ENCODE data around the gene HSD17B8. TPM values are rescaled to one million over a fixed set of nuclear protein-coding genes. Genes with fewer than 3 reads are reported as not detected.

The HSD17B8 gene
- total RNA-seq, 4 donors from 2014 or later, result 15.1 to 42.5 (median 26.3) TPM

GRCh38 chr6:33174784-33175183, 29.7 kb upstream of the HSD17B8 start:
- no peak for TF ChIP-seq POLR2A (IDR thresholded peaks at IDR 0.05)
- TF ChIP-seq, protein P1, sequence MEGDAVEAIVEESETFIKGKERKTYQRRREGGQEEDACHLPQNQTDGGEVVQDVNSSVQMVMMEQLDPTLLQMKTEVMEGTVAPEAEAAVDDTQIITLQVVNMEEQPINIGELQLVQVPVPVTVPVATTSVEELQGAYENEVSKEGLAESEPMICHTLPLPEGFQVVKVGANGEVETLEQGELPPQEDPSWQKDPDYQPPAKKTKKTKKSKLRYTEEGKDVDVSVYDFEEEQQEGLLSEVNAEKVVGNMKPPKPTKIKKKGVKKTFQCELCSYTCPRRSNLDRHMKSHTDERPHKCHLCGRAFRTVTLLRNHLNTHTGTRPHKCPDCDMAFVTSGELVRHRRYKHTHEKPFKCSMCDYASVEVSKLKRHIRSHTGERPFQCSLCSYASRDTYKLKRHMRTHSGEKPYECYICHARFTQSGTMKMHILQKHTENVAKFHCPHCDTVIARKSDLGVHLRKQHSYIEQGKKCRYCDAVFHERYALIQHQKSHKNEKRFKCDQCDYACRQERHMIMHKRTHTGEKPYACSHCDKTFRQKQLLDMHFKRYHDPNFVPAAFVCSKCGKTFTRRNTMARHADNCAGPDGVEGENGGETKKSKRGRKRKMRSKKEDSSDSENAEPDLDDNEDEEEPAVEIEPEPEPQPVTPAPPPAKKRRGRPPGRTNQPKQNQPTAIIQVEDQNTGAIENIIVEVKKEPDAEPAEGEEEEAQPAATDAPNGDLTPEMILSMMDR (IDR thresholded peaks at IDR 0.05), result no peak
- Histone ChIP-seq H3K27ac (no peak overlapping the region), H3K36me3 (no peaks in the 10 kb centered on the region), H3K4me1 (no peaks in the 10 kb centered on the region), H3K27me3 (peaks cover 0 to 8% (median 0%) of the 10 kb centered on the region in 4 donors), H3K9me3 (no peaks in the 10 kb centered on the region), H3K4me3 (no peak overlapping the region)
- WGBS, 2 donors, result 83 to 85% methylated on average over 1 to 2 of the region's 4 CpGs
- intact Hi-C loops (cut with DNase I), result no loop called here
- DNase-seq, result no peak

- peaks cover 0 to 8% (median 0%) of the 10 kb centered on the region in 4 donors for H3K27me3 ChIP-seq
- DNase-seq, result no peak
- intact Hi-C loops (cut with DNase I), result no loop called here
- H3K36me3 ChIP-seq, result no peaks in the 10 kb centered on the region
- WGBS, 2 donors, result 72% methylated on average over 6 of the region's 10 CpGs; no CpG with 5 or more reads in 1 of the 2 donors
- H3K27ac ChIP-seq, result no peak overlapping the region
- no peaks in the 10 kb centered on the region for H3K4me1 ChIP-seq
- no peaks in the 10 kb centered on the region for H3K9me3 ChIP-seq
- no peak overlapping the region for H3K4me3 ChIP-seq
- no peak for TF ChIP-seq POLR2A (IDR thresholded peaks at IDR 0.05)
- TF ChIP-seq, protein P1 (IDR thresholded peaks at IDR 0.05), result no peak
These were observed 28.9 kb upstream of the HSD17B8 start for GRCh38 chr6:33175436-33176069.

DNA sequence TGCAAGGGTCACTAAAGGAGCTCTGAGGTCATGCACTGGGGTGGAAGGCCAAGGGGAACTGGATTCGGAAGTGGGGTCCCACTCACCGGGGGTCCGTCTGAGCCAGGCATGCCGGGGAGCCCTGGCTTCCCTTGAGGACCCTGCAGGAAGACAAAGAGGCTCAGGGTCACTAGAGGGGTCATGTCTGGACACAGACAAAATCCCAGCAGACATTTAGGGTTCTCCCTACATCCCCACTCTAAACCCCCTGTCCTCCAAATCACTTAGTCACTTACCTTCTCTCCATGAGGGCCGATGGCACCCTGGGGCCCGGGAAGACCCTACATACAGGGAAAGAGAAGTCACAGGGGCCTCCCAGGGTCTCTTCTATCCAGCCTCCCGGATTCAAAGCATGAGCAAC, 27.5 kb upstream of the HSD17B8 start:
- no peak overlapping the region for H3K4me3 ChIP-seq
- H3K9me3 ChIP-seq, result no peaks in the 10 kb centered on the region
- H3K27me3 ChIP-seq, result peaks cover 0 to 8% (median 0%) of the 10 kb centered on the region in 4 donors
- intact Hi-C loops (cut with DNase I), result no loop called here
- WGBS, 2 donors, result 85 to 90% methylated on average over 7 of the region's 7 CpGs
- TF ChIP-seq, protein P1 (IDR thresholded peaks at IDR 0.05), result no peak
- no peak for TF ChIP-seq POLR2A (IDR thresholded peaks at IDR 0.05)
- DNase-seq, result no peak
- no peak overlapping the region for H3K27ac ChIP-seq
- no peaks in the 10 kb centered on the region for H3K36me3 ChIP-seq
- no peaks in the 10 kb centered on the region for H3K4me1 ChIP-seq

DNA sequence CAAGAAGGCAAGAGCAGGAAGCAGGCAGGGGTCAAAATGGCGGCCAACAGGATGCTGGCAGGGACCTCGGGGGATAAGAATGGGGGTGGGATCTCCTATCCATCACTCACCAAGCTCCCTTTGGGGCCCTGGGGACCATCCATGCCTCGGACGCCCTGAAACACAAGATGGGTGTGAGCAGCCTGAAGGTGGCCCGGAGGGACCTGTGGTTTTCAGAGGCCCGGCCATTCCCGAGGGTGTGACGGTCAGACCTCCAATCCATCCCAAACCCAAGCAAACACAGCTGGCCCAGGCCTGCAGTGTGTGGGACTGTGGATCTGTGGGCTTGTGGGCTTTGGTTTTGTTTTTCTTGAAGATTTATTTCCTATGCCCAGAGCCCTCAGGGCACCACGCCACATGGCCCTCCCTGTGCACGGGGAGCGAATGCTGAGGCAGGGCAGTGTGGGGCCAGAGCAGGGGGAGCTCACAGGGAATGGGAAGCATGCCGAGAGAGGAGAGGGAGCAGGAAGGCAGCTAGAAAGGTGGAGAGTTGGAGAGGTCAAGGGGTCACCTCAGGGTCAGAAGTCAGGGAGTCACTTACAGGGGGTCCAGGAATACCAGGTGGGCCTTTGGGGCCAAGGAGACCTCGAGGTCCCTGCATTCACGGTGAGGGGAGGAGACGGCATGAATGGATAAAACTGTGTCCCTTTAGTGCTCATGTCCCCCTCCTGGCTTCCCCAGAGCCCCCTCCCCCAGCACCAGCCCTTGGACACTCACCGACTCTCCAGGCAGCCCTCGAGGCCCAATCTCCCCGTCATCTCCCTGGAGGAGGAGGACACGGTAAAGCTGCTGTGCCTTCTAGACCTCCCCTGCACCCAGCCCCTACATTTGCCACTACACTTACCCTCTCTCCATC, 26.7 kb upstream of the HSD17B8 start:
- intact Hi-C loops (cut with DNase I), result no loop called here
- DNase-seq, result no peak
- Histone ChIP-seq H3K4me1 (no peaks in the 10 kb centered on the region), H3K27ac (no peak overlapping the region), H3K36me3 (no peaks in the 10 kb centered on the region), H3K9me3 (no peaks in the 10 kb centered on the region), H3K27me3 (peaks cover 0 to 7% (median 0%) of the 10 kb centered on the region in 4 donors), H3K4me3 (no peak overlapping the region)
- 82 to 85% methylated on average over 7 to 15 of the region's 19 CpGs for WGBS, 2 donors
- TF ChIP-seq POLR2A (IDR thresholded peaks at IDR 0.05), result no peak
- TF ChIP-seq, protein P1 (IDR thresholded peaks at IDR 0.05), result no peak
